ENCODE measurements around the gene IL17B.
A peak's percentile ranks its signal among the peaks of the same experiment; 100 is the strongest.

Gene IL17B

DNA sequence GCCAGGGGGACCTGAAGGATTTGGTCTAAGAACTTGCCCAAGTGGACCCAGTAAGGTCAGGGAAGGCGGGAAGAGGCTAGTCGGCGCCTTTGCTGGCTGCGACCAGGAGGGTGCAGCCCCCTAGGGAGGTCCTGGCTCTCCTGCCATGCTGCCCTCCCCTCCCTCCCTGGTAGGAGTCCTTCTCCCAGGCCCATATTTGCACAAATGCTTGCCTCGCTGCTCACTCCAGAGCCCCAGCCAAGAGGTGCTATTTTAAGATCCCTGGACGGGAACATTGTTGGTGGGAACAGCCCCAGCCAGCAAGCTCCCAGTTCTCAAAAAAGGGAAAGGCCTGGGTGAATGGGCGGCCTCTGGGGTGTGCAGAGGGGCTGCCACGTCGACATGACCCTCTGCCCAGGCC is 4.3 kb upstream of the IL17B start:
- CTCF ChIA-PET, result interaction anchor here (0.9 to 21.8 kb wide), 9 partner anchors 11 to 176 kb away, joined by 3 to 737 read pairs (median 28); no protein-coding TSS in a partner anchor
- no peak for DNase-seq (ENCODE audit: low read depth, low spot score)
- TF ChIP-seq, protein P1, sequence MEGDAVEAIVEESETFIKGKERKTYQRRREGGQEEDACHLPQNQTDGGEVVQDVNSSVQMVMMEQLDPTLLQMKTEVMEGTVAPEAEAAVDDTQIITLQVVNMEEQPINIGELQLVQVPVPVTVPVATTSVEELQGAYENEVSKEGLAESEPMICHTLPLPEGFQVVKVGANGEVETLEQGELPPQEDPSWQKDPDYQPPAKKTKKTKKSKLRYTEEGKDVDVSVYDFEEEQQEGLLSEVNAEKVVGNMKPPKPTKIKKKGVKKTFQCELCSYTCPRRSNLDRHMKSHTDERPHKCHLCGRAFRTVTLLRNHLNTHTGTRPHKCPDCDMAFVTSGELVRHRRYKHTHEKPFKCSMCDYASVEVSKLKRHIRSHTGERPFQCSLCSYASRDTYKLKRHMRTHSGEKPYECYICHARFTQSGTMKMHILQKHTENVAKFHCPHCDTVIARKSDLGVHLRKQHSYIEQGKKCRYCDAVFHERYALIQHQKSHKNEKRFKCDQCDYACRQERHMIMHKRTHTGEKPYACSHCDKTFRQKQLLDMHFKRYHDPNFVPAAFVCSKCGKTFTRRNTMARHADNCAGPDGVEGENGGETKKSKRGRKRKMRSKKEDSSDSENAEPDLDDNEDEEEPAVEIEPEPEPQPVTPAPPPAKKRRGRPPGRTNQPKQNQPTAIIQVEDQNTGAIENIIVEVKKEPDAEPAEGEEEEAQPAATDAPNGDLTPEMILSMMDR (IDR thresholded peaks at IDR 0.05; ENCODE audit: insufficient read depth, low read length, missing control alignments), result no peak
- H3K4me3 ChIP-seq (ENCODE audit: low read depth, low read length), result no peak overlapping the region
- POLR2A ChIA-PET, result interaction anchor here (0.7 kb wide), 1 partner anchor 23 kb away, joined by 4 read pairs; no protein-coding TSS in a partner anchor

GRCh38 chr5:149382517-149383220 is 3.6 kb upstream of the IL17B start:
- H3K4me3 ChIP-seq (ENCODE audit: low read depth, low read length), result no peak overlapping the region
- POLR2A ChIA-PET, result interaction anchor here (0.6 to 4.3 kb wide), 6 partner anchors 22 to 52 kb away, joined by 3 to 19 read pairs (median 4); no protein-coding TSS in a partner anchor
- DNase-seq (ENCODE audit: low read depth, low spot score), result no peak
- TF ChIP-seq, protein P1 (IDR thresholded peaks at IDR 0.05; ENCODE audit: insufficient read depth, low read length, missing control alignments), result no peak
- CTCF ChIA-PET, result interaction anchor here (0.9 to 21.8 kb wide), 25 partner anchors 7 to 236 kb away, joined by 3 to 737 read pairs (median 6); partner anchors contain the start of gene PCYOX1L

- DNase-seq (ENCODE audit: low read depth, low spot score), result no peak
- ChIA-PET POLR2A (interaction anchor here (0.6 to 4.3 kb wide), 5 partner anchors 26 to 52 kb away, joined by 3 to 19 read pairs (median 4); no protein-coding TSS in a partner anchor), CTCF (interaction anchor here (0.9 to 21.8 kb wide), 30 partner anchors 8 to 236 kb away, joined by 3 to 737 read pairs (median 6); partner anchors contain the start of genes CSNK1A1 and PCYOX1L)
- H3K4me3 ChIP-seq (ENCODE audit: low read depth, low read length), result peak overlapping the region; percentile 18
- TF ChIP-seq, protein P1 (IDR thresholded peaks at IDR 0.05; ENCODE audit: insufficient read depth, low read length, missing control alignments), result peak; percentile 95
Observed at GRCh38 chr5:149381986-149382338, 2.9 kb upstream of the IL17B start.

DNA sequence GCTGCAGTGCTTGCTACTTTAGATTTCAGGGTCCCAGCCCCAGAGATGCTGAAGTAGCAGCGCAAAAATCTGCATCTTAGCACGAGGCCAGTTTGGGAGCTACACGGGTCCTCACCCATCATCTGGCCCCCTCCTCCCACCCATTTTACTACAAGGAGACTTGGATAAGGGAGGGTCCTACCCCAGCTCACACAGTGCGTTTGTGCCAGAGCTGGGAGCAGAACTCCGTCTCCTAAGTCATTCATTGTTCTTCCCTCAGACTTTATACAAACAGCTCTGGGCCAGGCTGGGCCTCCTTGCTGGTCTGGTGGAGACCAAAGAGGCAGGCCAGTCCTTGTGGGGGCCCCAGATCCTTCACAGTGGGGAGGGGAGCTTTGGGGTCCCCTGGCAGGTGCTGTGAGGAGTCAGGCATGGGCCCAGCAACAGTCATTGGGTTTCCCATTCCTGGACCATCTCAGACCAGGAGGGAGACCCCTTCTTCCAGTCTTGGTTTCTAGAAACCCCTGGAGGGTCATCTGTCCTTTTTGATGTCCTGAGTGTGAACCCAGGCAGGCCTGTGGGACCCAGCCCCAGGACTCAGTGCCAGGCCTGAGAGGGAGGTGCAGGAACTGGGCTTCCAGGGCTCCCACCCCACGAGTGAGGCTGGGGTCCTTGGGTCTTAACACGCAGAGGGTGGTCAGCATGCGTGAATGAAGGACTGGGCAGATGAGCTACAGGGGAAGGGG is 2.3 kb upstream of the IL17B start:
- DNase-seq (ENCODE audit: low read depth, low spot score), result no peak
- POLR2A ChIA-PET, result interaction anchor here (0.7 to 4.3 kb wide), 6 partner anchors 25 to 53 kb away, joined by 3 to 19 read pairs (median 4); no protein-coding TSS in a partner anchor
- CTCF ChIA-PET, result interaction anchor here (0.9 to 21.8 kb wide), 28 partner anchors 8 to 237 kb away, joined by 3 to 737 read pairs (median 6); partner anchors contain the start of genes CSNK1A1 and PCYOX1L
- TF ChIP-seq, protein P1 (IDR thresholded peaks at IDR 0.05; ENCODE audit: insufficient read depth, low read length, missing control alignments), result no peak
- peak overlapping the region; percentile 18; the same call in 1 of the 2 replicates for H3K4me3 ChIP-seq (ENCODE audit: low read depth, low read length)

- H3K4me3 ChIP-seq (ENCODE audit: low read depth, low read length), result no peak overlapping the region
- ChIA-PET POLR2A (interaction anchor here (0.7 to 4.3 kb wide), 6 partner anchors 26 to 54 kb away, joined by 3 to 19 read pairs (median 4); no protein-coding TSS in a partner anchor), CTCF (interaction anchor here (1.0 to 21.8 kb wide), 27 partner anchors 9 to 238 kb away, joined by 3 to 737 read pairs (median 6); partner anchors contain the start of genes CSNK1A1 and PCYOX1L)
Observed at GRCh38 chr5:149380466-149381121, 1.5 kb upstream of the IL17B start.

More at GRCh38 chr5:149380466-149381121, 1.5 kb upstream of the IL17B start:
- TF ChIP-seq, protein P1 (IDR thresholded peaks at IDR 0.05; ENCODE audit: insufficient read depth, low read length, missing control alignments), result no peak
- DNase-seq (ENCODE audit: low read depth, low spot score), result no peak
